Coronary artery (tissue), 2 donors: ENCODE data around the gene LTBP1.
A peak's percentile ranks its signal among the peaks of the same experiment; 100 is the strongest.

Source experiments
- DNase-seq: peaks from one replicate; pipeline ENCODE4 v3.0.0-alpha.2; 2017; ENCODE audit warnings: low spot score
- H3K27ac ChIP-seq, 2 donors: fragments of 200-600 bp; sonication (generic); one replicate each; pipeline ENCODE4 v1.5.1; 2016 to 2019
- H3K4me3 ChIP-seq: fragments of 200-600 bp; sonication (generic); 2 replicates; pipeline ENCODE4 v1.5.1; 2016; ENCODE audit warnings: mild to moderate bottlenecking, moderate library complexity
- CTCF ChIP-seq: fragments of 200-600 bp; sonication (generic); IDR thresholded peaks from one replicate; pipeline ENCODE4 v1.5.1; 2019; ENCODE audit warnings: antibody characterized with exemption

Gene LTBP1

GRCh38 chr2:33210626-33211025, 263.9 kb downstream of the LTBP1 start:
- no peak overlapping the region for H3K4me3 ChIP-seq
- peak; percentile 79 for DNase-seq
- TF ChIP-seq CTCF = no peak
- H3K27ac ChIP-seq = peak overlapping the region; percentile 84 to 95

- peak; percentile 81 for DNase-seq
- Histone ChIP-seq H3K4me3 (no peak overlapping the region), H3K27ac (peak overlapping the region; percentile 84 to 95)
- TF ChIP-seq CTCF = no peak
Measured at GRCh38 chr2:33212151-33212550, 265.4 kb downstream of the LTBP1 start.

GRCh38 chr2:33213244-33213643, 266.5 kb downstream of the LTBP1 start:
- H3K4me3 ChIP-seq = no peak overlapping the region
- no peak for DNase-seq
- TF ChIP-seq CTCF = no peak
- peak overlapping the region; percentile 84 to 95 for H3K27ac ChIP-seq

- no peak for DNase-seq
- TF ChIP-seq CTCF = no peak
- Histone ChIP-seq H3K4me3 (no peak overlapping the region), H3K27ac (peak overlapping the region; percentile 84 to 95)
Measured at GRCh38 chr2:33213648-33214047, 266.9 kb downstream of the LTBP1 start.

GRCh38 chr2:33214436-33214835, 267.7 kb downstream of the LTBP1 start:
- H3K4me3 ChIP-seq = no peak overlapping the region
- peak overlapping the region; percentile 84 to 95 for H3K27ac ChIP-seq
- no peak for DNase-seq
- no peak for TF ChIP-seq CTCF

GRCh38 chr2:33214857-33215256, 268.1 kb downstream of the LTBP1 start:
- TF ChIP-seq CTCF = no peak
- no peak overlapping the region for H3K4me3 ChIP-seq
- DNase-seq = no peak
- H3K27ac ChIP-seq = peak overlapping the region; percentile 84 to 95

- H3K27ac ChIP-seq = peak overlapping the region; percentile 84 to 95
- H3K4me3 ChIP-seq = no peak overlapping the region
- peak; percentile 78 for DNase-seq
- no peak for TF ChIP-seq CTCF
Measured at GRCh38 chr2:33215299-33215698, 268.5 kb downstream of the LTBP1 start.
